Upper lobe of left lung (tissue), 6 donors: Measurements from ENCODE around the gene FAM174C. TPM values are rescaled to one million over a fixed set of nuclear protein-coding genes. Genes with fewer than 3 reads are reported as not detected.
A peak's percentile ranks its signal among the peaks of the same experiment; 100 is the strongest.

Experiments used
- ATAC-seq, 2 donors: fragments of 200-7000 bp; cut with Tn5 transposase; one replicate each; pipeline ENCODE4 v1.9.1; 2022; ENCODE audit warnings: mild to moderate bottlenecking in 2 of 2, moderate library complexity in 2 of 2; ENCODE audit not compliant: low FRiP score in 2 of 2
- DNase-seq, 2 donors: peaks; one replicate each; pipeline ENCODE4 v3.0.0-alpha.2; 2019 to 2020
- H3K27ac ChIP-seq, 4 donors: fragments of 200-600 bp; sonication (generic); one replicate each; pipeline ENCODE4 v1.5.1; 2016 to 2019
- H3K27me3 ChIP-seq, 4 donors: fragments of 200-600 bp; sonication (generic); one replicate each; pipeline ENCODE4 v1.5.1; 2017 to 2019
- H3K36me3 ChIP-seq, 4 donors: fragments of 200-600 bp; sonication (generic); one replicate each; pipeline ENCODE4 v1.5.1; 2016 to 2019
- H3K4me1 ChIP-seq, 4 donors: fragments of 200-600 bp; sonication (generic); one replicate each; pipeline ENCODE4 v1.5.1; 2018 to 2019
- H3K4me3 ChIP-seq, 4 donors: fragments of 200-600 bp; sonication (generic); one replicate each; pipeline ENCODE4 v1.5.1; 2017 to 2019; ENCODE audit warnings: mild to moderate bottlenecking in 2 of 4, moderate library complexity in 1 of 4
- H3K9me3 ChIP-seq, 4 donors: fragments of 200-600 bp; sonication (generic); one replicate each; pipeline ENCODE4 v1.5.1; 2018 to 2019
- CTCF ChIP-seq, 6 experiments: fragments of 450-650 bp in 4 of 6; fragments of 200-600 bp in 2 of 6; sonication (generic) in 2 of 6; IDR thresholded peaks; one replicate each; pipeline ENCODE4 v1.5.1; 2016 to 2019; ENCODE audit warnings: antibody characterized with exemption in 6 of 6
- EP300 ChIP-seq, 4 donors: sonication (generic); formaldehyde crosslinking; IDR thresholded peaks; one replicate each; pipeline ENCODE4 v1.5.1; 2017; ENCODE audit warnings: antibody characterized with exemption in 4 of 4, control low read depth in 2 of 4
- POLR2A ChIP-seq, 4 donors: fragments of 450-650 bp; IDR thresholded peaks; one replicate each; pipeline ENCODE4 v1.5.1; 2016 to 2017; ENCODE audit warnings: antibody characterized with exemption in 4 of 4, mild to moderate bottlenecking in 2 of 4
- POLR2AphosphoS5 ChIP-seq, 2 donors: sonication (generic); formaldehyde crosslinking; IDR thresholded peaks; one replicate each; pipeline ENCODE4 v1.5.1; 2017; ENCODE audit warnings: antibody characterized with exemption in 2 of 2
- WGBS, 2 donors: methylation state at CpG; one replicate each; pipeline ENCODE4 v1.1.5; 2017 to 2018; 5-methylcytosine and 5-hydroxymethylcytosine counted together
- total RNA-seq, 6 donors: library from RNA; depleted of rRNA in 4 of 6; stranded (reverse); fragments of >200 nt in 4 of 6; gene quantifications; one replicate each; pipeline versions ENCODE4 v1.1.0 to v1.2.1, GENCODE V29; 2016 to 2021
- donor health status: DM: no; HTN: no; CAD: no; lungs with moderate emphysema.
- donor health status: DM: no; HTN: yes; CAD: no; lungs with severe emphysema.

The FAM174C gene
- total RNA-seq, 6 donors from 2014 or later = 43.0 to 85.3 (median 59.6) TPM

GRCh38 chr19:1259876-1260748 is 15.2 kb upstream of the FAM174C start:
- Histone ChIP-seq H3K27me3 (no peaks in the 10 kb centered on the region), H3K4me3 (peak overlapping the region in 3 of 4 donors; percentile 55 to 63 (median 62)), H3K27ac (peak overlapping the region; percentile 91 to 100 (median 98)), H3K4me1 (peaks cover 76 to 94% (median 88%) of the 10 kb centered on the region in 4 donors), H3K9me3 (no peaks in the 10 kb centered on the region), H3K36me3 (peaks cover 8 to 41% (median 35%) of the 10 kb centered on the region in 4 donors)
- 7 to 16% methylated on average over 11 to 21 of the region's 33 CpGs for WGBS, 2 donors
- peak in 1 of 2 donors; percentile 3 for ATAC-seq
- peak; percentile 69 for TF ChIP-seq POLR2AphosphoS5 (IDR thresholded peaks at IDR 0.05)
- peak in 1 of 4 donors; percentile 31 for TF ChIP-seq EP300 (IDR thresholded peaks at IDR 0.05)
- TF ChIP-seq POLR2A (IDR thresholded peaks at IDR 0.05) = no peak
- TF ChIP-seq CTCF (IDR thresholded peaks at IDR 0.05) = peak in 1 of 6 experiments; percentile 8
- peak in 1 of 2 donors; percentile 92 for DNase-seq

GRCh38 chr19:1260749-1261537 is 14.4 kb upstream of the FAM174C start:
- H3K27ac ChIP-seq = peak overlapping the region; percentile 91 to 100 (median 98)
- H3K4me3 ChIP-seq = peak overlapping the region; percentile 55 to 75 (median 62)
- peaks cover 76 to 94% (median 88%) of the 10 kb centered on the region in 4 donors for H3K4me1 ChIP-seq
- H3K27me3 ChIP-seq = no peaks in the 10 kb centered on the region
- no peaks in the 10 kb centered on the region for H3K9me3 ChIP-seq
- WGBS, 2 donors = 0 to 2% methylated on average over 20 to 30 of the region's 83 CpGs
- peaks cover 2 to 33% (median 27%) of the 10 kb centered on the region in 4 donors for H3K36me3 ChIP-seq
- TF ChIP-seq EP300 (IDR thresholded peaks at IDR 0.05) (peak in 1 of 4 donors; percentile 2), POLR2AphosphoS5 (IDR thresholded peaks at IDR 0.05) (peak; percentile 31 to 62), POLR2A (IDR thresholded peaks at IDR 0.05) (peak in 3 of 4 donors; percentile 33 to 79 (median 48)), CTCF (IDR thresholded peaks at IDR 0.05) (peak in 1 of 6 experiments; percentile 10)
- peak; percentile 89 to 91 for ATAC-seq
- peak; percentile 97 to 100 for DNase-seq

GRCh38 chr19:1261538-1261797 is 13.9 kb upstream of the FAM174C start:
- H3K9me3 ChIP-seq = no peaks in the 10 kb centered on the region
- H3K36me3 ChIP-seq = peaks cover 2 to 27% (median 21%) of the 10 kb centered on the region in 4 donors
- peaks cover 79 to 94% (median 88%) of the 10 kb centered on the region in 4 donors for H3K4me1 ChIP-seq
- H3K27me3 ChIP-seq = no peaks in the 10 kb centered on the region
- H3K4me3 ChIP-seq = peak overlapping the region; percentile 1 to 63 (median 58)
- DNase-seq (no peak), ATAC-seq (no peak)
- WGBS, 2 donors = 15 to 22% methylated on average over 14 of the region's 14 CpGs
- H3K27ac ChIP-seq = peak overlapping the region; percentile 91 to 100 (median 98)
- TF ChIP-seq EP300 (IDR thresholded peaks at IDR 0.05) = no peak
- peak in 3 of 6 experiments; percentile 3 to 57 (median 55) for TF ChIP-seq CTCF (IDR thresholded peaks at IDR 0.05)

GRCh38 chr19:1261798-1262622 is 13.3 kb upstream of the FAM174C start:
- Histone ChIP-seq H3K27me3 (no peaks in the 10 kb centered on the region), H3K9me3 (no peaks in the 10 kb centered on the region), H3K27ac (peak overlapping the region; percentile 91 to 100 (median 98)), H3K4me3 (peak overlapping the region; percentile 1 to 63 (median 58)), H3K36me3 (peaks cover 2 to 22% (median 16%) of the 10 kb centered on the region in 4 donors), H3K4me1 (peaks cover 78 to 94% (median 88%) of the 10 kb centered on the region in 4 donors)
- TF ChIP-seq CTCF (IDR thresholded peaks at IDR 0.05) = no peak
- peak in 2 of 4 donors; percentile 39 to 73 for TF ChIP-seq POLR2A (IDR thresholded peaks at IDR 0.05)
- peak in 1 of 4 donors; percentile 8 for TF ChIP-seq EP300 (IDR thresholded peaks at IDR 0.05)
- peak; percentile 43 to 48 for TF ChIP-seq POLR2AphosphoS5 (IDR thresholded peaks at IDR 0.05)
- 21 to 24% methylated on average over 9 to 27 of the region's 28 CpGs for WGBS, 2 donors
- ATAC-seq = peak in 1 of 2 donors; percentile 73
- peak; percentile 93 to 96 for DNase-seq
